ENCODE measurements around the gene TUBGCP3.

DNA sequence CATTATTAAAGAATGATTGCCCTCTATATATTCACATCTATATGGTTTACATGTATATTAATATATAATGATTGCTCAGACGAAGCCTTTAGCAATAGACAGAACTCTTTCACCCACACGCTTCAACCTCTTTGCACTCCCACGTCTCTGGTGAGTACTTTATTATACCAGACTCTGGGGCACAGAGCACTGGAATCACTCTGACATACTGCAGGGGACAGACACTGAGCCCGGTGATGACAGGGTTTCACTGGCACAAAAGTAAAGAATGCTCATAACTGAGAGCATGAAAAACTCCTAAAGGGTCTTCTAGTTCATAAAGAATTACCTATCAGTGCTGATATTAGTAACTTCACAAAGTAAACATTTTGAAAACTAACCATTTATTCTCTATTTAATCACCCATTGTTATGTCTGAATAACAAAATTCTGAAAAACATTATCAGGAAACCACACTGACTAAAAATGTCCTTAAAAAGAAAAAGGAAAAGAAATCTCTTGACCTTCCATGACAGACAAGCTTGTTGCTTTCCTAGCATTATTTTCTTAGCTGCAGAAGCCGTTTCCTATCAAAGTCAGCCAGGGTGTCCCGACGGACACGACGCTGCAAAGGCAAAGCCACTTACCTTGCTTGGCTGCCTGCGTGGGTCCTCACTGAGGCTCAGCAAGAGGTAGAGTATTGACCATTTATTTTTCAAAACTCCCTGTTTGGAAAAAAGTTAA lies 29.1 kb downstream of the TUBGCP3 start:
- TF ChIP-seq, protein P1, sequence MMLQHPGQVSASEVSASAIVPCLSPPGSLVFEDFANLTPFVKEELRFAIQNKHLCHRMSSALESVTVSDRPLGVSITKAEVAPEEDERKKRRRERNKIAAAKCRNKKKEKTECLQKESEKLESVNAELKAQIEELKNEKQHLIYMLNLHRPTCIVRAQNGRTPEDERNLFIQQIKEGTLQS (IDR thresholded peaks at IDR 0.05): no peak
- TF ChIP-seq, protein P2, sequence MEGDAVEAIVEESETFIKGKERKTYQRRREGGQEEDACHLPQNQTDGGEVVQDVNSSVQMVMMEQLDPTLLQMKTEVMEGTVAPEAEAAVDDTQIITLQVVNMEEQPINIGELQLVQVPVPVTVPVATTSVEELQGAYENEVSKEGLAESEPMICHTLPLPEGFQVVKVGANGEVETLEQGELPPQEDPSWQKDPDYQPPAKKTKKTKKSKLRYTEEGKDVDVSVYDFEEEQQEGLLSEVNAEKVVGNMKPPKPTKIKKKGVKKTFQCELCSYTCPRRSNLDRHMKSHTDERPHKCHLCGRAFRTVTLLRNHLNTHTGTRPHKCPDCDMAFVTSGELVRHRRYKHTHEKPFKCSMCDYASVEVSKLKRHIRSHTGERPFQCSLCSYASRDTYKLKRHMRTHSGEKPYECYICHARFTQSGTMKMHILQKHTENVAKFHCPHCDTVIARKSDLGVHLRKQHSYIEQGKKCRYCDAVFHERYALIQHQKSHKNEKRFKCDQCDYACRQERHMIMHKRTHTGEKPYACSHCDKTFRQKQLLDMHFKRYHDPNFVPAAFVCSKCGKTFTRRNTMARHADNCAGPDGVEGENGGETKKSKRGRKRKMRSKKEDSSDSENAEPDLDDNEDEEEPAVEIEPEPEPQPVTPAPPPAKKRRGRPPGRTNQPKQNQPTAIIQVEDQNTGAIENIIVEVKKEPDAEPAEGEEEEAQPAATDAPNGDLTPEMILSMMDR (IDR thresholded peaks at IDR 0.05 in 2 of 3, conservative IDR thresholded peaks at IDR 0.05 in 1 of 3; ENCODE audit: borderline replicate concordance in 1 of 3, insufficient read depth in 1 of 3, low read depth in 2 of 3, low read length in 2 of 3): no peak
- no peak for TF ChIP-seq RAD21 (IDR thresholded peaks at IDR 0.05; ENCODE audit: low read depth)
- TF ChIP-seq EZH2 (IDR thresholded peaks at IDR 0.05): no peak
- TF ChIP-seq, protein P3, sequence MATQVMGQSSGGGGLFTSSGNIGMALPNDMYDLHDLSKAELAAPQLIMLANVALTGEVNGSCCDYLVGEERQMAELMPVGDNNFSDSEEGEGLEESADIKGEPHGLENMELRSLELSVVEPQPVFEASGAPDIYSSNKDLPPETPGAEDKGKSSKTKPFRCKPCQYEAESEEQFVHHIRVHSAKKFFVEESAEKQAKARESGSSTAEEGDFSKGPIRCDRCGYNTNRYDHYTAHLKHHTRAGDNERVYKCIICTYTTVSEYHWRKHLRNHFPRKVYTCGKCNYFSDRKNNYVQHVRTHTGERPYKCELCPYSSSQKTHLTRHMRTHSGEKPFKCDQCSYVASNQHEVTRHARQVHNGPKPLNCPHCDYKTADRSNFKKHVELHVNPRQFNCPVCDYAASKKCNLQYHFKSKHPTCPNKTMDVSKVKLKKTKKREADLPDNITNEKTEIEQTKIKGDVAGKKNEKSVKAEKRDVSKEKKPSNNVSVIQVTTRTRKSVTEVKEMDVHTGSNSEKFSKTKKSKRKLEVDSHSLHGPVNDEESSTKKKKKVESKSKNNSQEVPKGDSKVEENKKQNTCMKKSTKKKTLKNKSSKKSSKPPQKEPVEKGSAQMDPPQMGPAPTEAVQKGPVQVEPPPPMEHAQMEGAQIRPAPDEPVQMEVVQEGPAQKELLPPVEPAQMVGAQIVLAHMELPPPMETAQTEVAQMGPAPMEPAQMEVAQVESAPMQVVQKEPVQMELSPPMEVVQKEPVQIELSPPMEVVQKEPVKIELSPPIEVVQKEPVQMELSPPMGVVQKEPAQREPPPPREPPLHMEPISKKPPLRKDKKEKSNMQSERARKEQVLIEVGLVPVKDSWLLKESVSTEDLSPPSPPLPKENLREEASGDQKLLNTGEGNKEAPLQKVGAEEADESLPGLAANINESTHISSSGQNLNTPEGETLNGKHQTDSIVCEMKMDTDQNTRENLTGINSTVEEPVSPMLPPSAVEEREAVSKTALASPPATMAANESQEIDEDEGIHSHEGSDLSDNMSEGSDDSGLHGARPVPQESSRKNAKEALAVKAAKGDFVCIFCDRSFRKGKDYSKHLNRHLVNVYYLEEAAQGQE (IDR thresholded peaks at IDR 0.05; ENCODE audit: low read depth): no peak
- TF ChIP-seq POLR2A (IDR thresholded peaks at IDR 0.05; ENCODE audit: borderline replicate concordance, extremely low read depth, insufficient read depth, insufficient read length): no peak
- no peak for TF ChIP-seq SIN3A (IDR thresholded peaks at IDR 0.05; ENCODE audit: low read depth)
- TF ChIP-seq EZH2phosphoT487 (IDR thresholded peaks at IDR 0.05; ENCODE audit: borderline replicate concordance): no peak
- no peak for TF ChIP-seq ZNF274 (IDR thresholded peaks at IDR 0.05; ENCODE audit: low read depth, low read length)
- TF ChIP-seq POLR2AphosphoS5 (IDR thresholded peaks at IDR 0.05; ENCODE audit: low read depth, low read length): no peak
- TF ChIP-seq YY1 (IDR thresholded peaks at IDR 0.05; ENCODE audit: extremely low read depth, insufficient replicate concordance, low read depth, low read length): no peak
- TF ChIP-seq CEBPB (IDR thresholded peaks at IDR 0.05; ENCODE audit: low read depth): no peak
- TF ChIP-seq SRF (IDR thresholded peaks at IDR 0.05; ENCODE audit: low read depth): no peak
- no peak for TF ChIP-seq EGR1 (IDR thresholded peaks at IDR 0.05; ENCODE audit: low read depth)

All from HCT116 (cell line).